Measurements from ENCODE around the gene DYNC2H1. TPM values are rescaled to one million over a fixed set of nuclear protein-coding genes. Genes with fewer than 3 reads are reported as not detected.

DYNC2H1 gene
- total RNA-seq, 1 donor from 2014 or later = 0.96 TPM

DNA sequence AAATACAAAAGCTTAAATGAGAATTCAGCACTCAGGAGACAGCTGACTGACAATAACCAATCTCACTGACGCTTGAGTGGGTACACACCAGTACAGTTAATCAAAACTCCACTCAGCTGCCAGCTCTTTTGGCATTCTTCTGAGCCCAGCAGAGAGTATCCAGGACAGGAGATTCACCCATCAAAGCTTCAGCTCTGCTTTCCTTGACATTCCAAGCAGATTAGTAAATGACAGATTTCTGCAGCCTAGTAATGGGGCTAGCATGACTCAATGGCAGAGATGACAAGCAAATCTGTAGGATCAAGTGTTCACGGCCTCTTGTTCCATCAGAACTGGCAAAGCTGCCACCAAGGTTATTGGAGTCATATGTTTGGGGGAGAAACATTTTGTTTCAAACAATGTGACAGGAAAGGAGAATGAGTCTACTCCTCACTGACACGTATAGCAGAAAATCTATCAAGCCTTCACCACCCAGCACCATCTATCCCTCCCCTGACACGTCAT is 420.0 kb downstream of the DYNC2H1 start:
- intact Hi-C loops (cut with micrococcal nuclease) = no loop called here

Other genes with a start within 250 kb of the DYNC2H1 start
- not detected in 2 replicates for gene MMP12, start 234.4 kb upstream of the DYNC2H1 start, total RNA-seq
- 0.17 TPM in 1 of 2 replicates, not detected in the other for gene MMP13, start 153.7 kb upstream of the DYNC2H1 start, total RNA-seq
- 30.9 and 32.1 TPM in 2 replicates for gene DCUN1D5, start 17.3 kb upstream of the DYNC2H1 start, total RNA-seq

Data from T-helper 1 cell treated with Interleukin-12 subunit alpha and Interleukin-12 subunit beta and Interleukin-4 antibody, amounts not matched to agents 30 ng/mL and 1 ng/mL, for 36 hours (primary cell).